Upper lobe of left lung (tissue), 6 donors: ENCODE measurements around the gene IRGM. TPM values are rescaled to one million over a fixed set of nuclear protein-coding genes. Genes with fewer than 3 reads are reported as not detected.
"Not testable (repeated sequence)": the region's sequence is repeated elsewhere in the genome, so short reads cannot be mapped to it uniquely, and the experiment has no call there.

Source experiments
- ATAC-seq, 2 donors: fragments of 200-7000 bp; cut with Tn5 transposase; one replicate each; pipeline ENCODE4 v1.9.1; 2022; ENCODE audit warnings: mild to moderate bottlenecking in 2 of 2, moderate library complexity in 2 of 2; ENCODE audit not compliant: low FRiP score in 2 of 2
- DNase-seq, 2 donors: peaks; one replicate each; pipeline ENCODE4 v3.0.0-alpha.2; 2019 to 2020
- H3K27ac ChIP-seq, 4 donors: fragments of 200-600 bp; sonication (generic); one replicate each; pipeline ENCODE4 v1.5.1; 2016 to 2019
- H3K27me3 ChIP-seq, 4 donors: fragments of 200-600 bp; sonication (generic); one replicate each; pipeline ENCODE4 v1.5.1; 2017 to 2019
- H3K36me3 ChIP-seq, 4 donors: fragments of 200-600 bp; sonication (generic); one replicate each; pipeline ENCODE4 v1.5.1; 2016 to 2019
- H3K4me1 ChIP-seq, 4 donors: fragments of 200-600 bp; sonication (generic); one replicate each; pipeline ENCODE4 v1.5.1; 2018 to 2019
- H3K4me3 ChIP-seq, 4 donors: fragments of 200-600 bp; sonication (generic); one replicate each; pipeline ENCODE4 v1.5.1; 2017 to 2019; ENCODE audit warnings: mild to moderate bottlenecking in 2 of 4, moderate library complexity in 1 of 4
- H3K9me3 ChIP-seq, 4 donors: fragments of 200-600 bp; sonication (generic); one replicate each; pipeline ENCODE4 v1.5.1; 2018 to 2019
- CTCF ChIP-seq, 6 experiments: fragments of 450-650 bp in 4 of 6; fragments of 200-600 bp in 2 of 6; sonication (generic) in 2 of 6; IDR thresholded peaks; one replicate each; pipeline ENCODE4 v1.5.1; 2016 to 2019; ENCODE audit warnings: antibody characterized with exemption in 6 of 6
- EP300 ChIP-seq, 4 donors: sonication (generic); formaldehyde crosslinking; IDR thresholded peaks; one replicate each; pipeline ENCODE4 v1.5.1; 2017; ENCODE audit warnings: antibody characterized with exemption in 4 of 4, control low read depth in 2 of 4
- POLR2A ChIP-seq, 4 donors: fragments of 450-650 bp; IDR thresholded peaks; one replicate each; pipeline ENCODE4 v1.5.1; 2016 to 2017; ENCODE audit warnings: antibody characterized with exemption in 4 of 4, mild to moderate bottlenecking in 2 of 4
- POLR2AphosphoS5 ChIP-seq, 2 donors: sonication (generic); formaldehyde crosslinking; IDR thresholded peaks; one replicate each; pipeline ENCODE4 v1.5.1; 2017; ENCODE audit warnings: antibody characterized with exemption in 2 of 2
- WGBS, 2 donors: methylation state at CpG; one replicate each; pipeline ENCODE4 v1.1.5; 2017 to 2018; 5-methylcytosine and 5-hydroxymethylcytosine counted together
- total RNA-seq, 6 donors: library from RNA; depleted of rRNA in 4 of 6; stranded (reverse); fragments of >200 nt in 4 of 6; gene quantifications; one replicate each; pipeline versions ENCODE4 v1.1.0 to v1.2.1, GENCODE V29; 2016 to 2021
- donor health status: DM: no; HTN: no; CAD: no; lungs with moderate emphysema.
- donor health status: DM: no; HTN: yes; CAD: no; lungs with severe emphysema.

The IRGM gene
- total RNA-seq, 6 donors from 2014 or later, result 0.17 to 7.5 (median 0.71) TPM; not detected in 1

- Histone ChIP-seq H3K27ac (no peak overlapping the region), H3K9me3 (peaks cover 0 to 8% (median 3%) of the 10 kb centered on the region in 4 donors), H3K27me3 (no peaks in the 10 kb centered on the region), H3K4me1 (no peaks in the 10 kb centered on the region), H3K36me3 (no peaks in the 10 kb centered on the region), H3K4me3 (no peak overlapping the region)
- DNase-seq (no peak), ATAC-seq (no peak)
- TF ChIP-seq CTCF (IDR thresholded peaks at IDR 0.05), result no peak
- TF ChIP-seq POLR2A (IDR thresholded peaks at IDR 0.05), result no peak
- TF ChIP-seq POLR2AphosphoS5 (IDR thresholded peaks at IDR 0.05), result no peak
- TF ChIP-seq EP300 (IDR thresholded peaks at IDR 0.05), result no peak
Observed at GRCh38 chr5:150815010-150815409, 31.3 kb upstream of the IRGM start.

GRCh38 chr5:150816946-150817345 is 29.4 kb upstream of the IRGM start:
- DNase-seq, result no peak
- H3K4me1 ChIP-seq, result no peaks in the 10 kb centered on the region
- TF ChIP-seq POLR2A (IDR thresholded peaks at IDR 0.05) (no peak), EP300 (IDR thresholded peaks at IDR 0.05) (no peak), POLR2AphosphoS5 (IDR thresholded peaks at IDR 0.05) (no peak), CTCF (IDR thresholded peaks at IDR 0.05) (no peak)
- no peak for ATAC-seq
- no peak overlapping the region for H3K27ac ChIP-seq
- 67 to 84% methylated on average over 1 to 2 of the region's 2 CpGs for WGBS, 2 donors
- H3K36me3 ChIP-seq, result no peaks in the 10 kb centered on the region
- no peak overlapping the region for H3K4me3 ChIP-seq
- no peaks in the 10 kb centered on the region for H3K27me3 ChIP-seq
- peaks cover 0 to 8% (median 3%) of the 10 kb centered on the region in 4 donors for H3K9me3 ChIP-seq

- ATAC-seq (no peak), DNase-seq (no peak)
- Histone ChIP-seq H3K27ac (no peak overlapping the region), H3K9me3 (peaks cover 0 to 28% (median 10%) of the 10 kb centered on the region in 4 donors), H3K4me3 (no peak overlapping the region), H3K27me3 (no peaks in the 10 kb centered on the region), H3K36me3 (no peaks in the 10 kb centered on the region), H3K4me1 (no peaks in the 10 kb centered on the region)
- 79 to 81% methylated on average over 5 of the region's 5 CpGs for WGBS, 2 donors
- TF ChIP-seq CTCF (IDR thresholded peaks at IDR 0.05), result no peak
- no peak for TF ChIP-seq POLR2A (IDR thresholded peaks at IDR 0.05)
- TF ChIP-seq POLR2AphosphoS5 (IDR thresholded peaks at IDR 0.05), result no peak
- TF ChIP-seq EP300 (IDR thresholded peaks at IDR 0.05), result no peak
Observed at GRCh38 chr5:150829744-150830143, 16.6 kb upstream of the IRGM start.

GRCh38 chr5:150831821-150832220 is 14.5 kb upstream of the IRGM start:
- DNase-seq, result not testable (repeated sequence)

GRCh38 chr5:150836064-150836463 is 10.3 kb upstream of the IRGM start:
- H3K27me3 ChIP-seq, result no peaks in the 10 kb centered on the region
- peaks cover 0 to 17% (median 10%) of the 10 kb centered on the region in 4 donors for H3K9me3 ChIP-seq
- DNase-seq, result peak in 1 of 2 donors; percentile 46
- WGBS, 2 donors, result 85 to 92% methylated on average over 5 of the region's 5 CpGs
- H3K4me3 ChIP-seq, result no peak overlapping the region
- no peaks in the 10 kb centered on the region for H3K4me1 ChIP-seq
- no peak for ATAC-seq
- TF ChIP-seq EP300 (IDR thresholded peaks at IDR 0.05) (no peak), CTCF (IDR thresholded peaks at IDR 0.05) (no peak), POLR2A (IDR thresholded peaks at IDR 0.05) (no peak), POLR2AphosphoS5 (IDR thresholded peaks at IDR 0.05) (no peak)
- H3K36me3 ChIP-seq, result no peaks in the 10 kb centered on the region
- H3K27ac ChIP-seq, result no peak overlapping the region

More at GRCh38 chr5:150831821-150832220, 14.5 kb upstream of the IRGM start:
- H3K4me1 ChIP-seq, H3K27me3 ChIP-seq, H3K36me3 ChIP-seq, ATAC-seq, H3K4me3 ChIP-seq, H3K27ac ChIP-seq: not testable (repeated sequence)
- H3K9me3 ChIP-seq, result peaks cover 0 to 28% (median 10%) of the 10 kb centered on the region in 4 donors
- 76 to 88% methylated on average over 3 of the region's 3 CpGs for WGBS, 2 donors
